ENCODE measurements around the gene NCK1.

NCK1 gene

GRCh38 chr3:136908297-136908696, 46.3 kb downstream of the NCK1 start:
- DNase-seq (ENCODE audit: low read depth): no peak

GRCh38 chr3:136909187-136909586, 47.2 kb downstream of the NCK1 start:
- no peak for DNase-seq (ENCODE audit: low read depth)

GRCh38 chr3:136910697-136911096, 48.7 kb downstream of the NCK1 start:
- no peak for DNase-seq (ENCODE audit: low read depth)

- DNase-seq (ENCODE audit: low read depth): no peak
These were observed 51.2 kb downstream of the NCK1 start for GRCh38 chr3:136913168-136913567.

GRCh38 chr3:136914739-136915138, 52.7 kb downstream of the NCK1 start:
- DNase-seq (ENCODE audit: low read depth): no peak

- no peak for DNase-seq (ENCODE audit: low read depth)
These were observed 54.2 kb downstream of the NCK1 start for GRCh38 chr3:136916223-136916622.

- DNase-seq (ENCODE audit: low read depth): no peak
These were observed 58.0 kb downstream of the NCK1 start for GRCh38 chr3:136919799-136920580.

GRCh38 chr3:136920904-136921611, 59.0 kb downstream of the NCK1 start:
- DNase-seq (ENCODE audit: low read depth): no peak

- no peak for DNase-seq (ENCODE audit: low read depth)
These were observed 63.6 kb downstream of the NCK1 start for GRCh38 chr3:136925425-136926190.

GRCh38 chr3:136928240-136928639, 66.2 kb downstream of the NCK1 start:
- no peak for DNase-seq (ENCODE audit: low read depth)

- no peak for DNase-seq (ENCODE audit: low read depth)
These were observed 68.1 kb downstream of the NCK1 start for GRCh38 chr3:136929977-136930670.

GRCh38 chr3:136931606-136932005, 69.6 kb downstream of the NCK1 start:
- DNase-seq (ENCODE audit: low read depth): no peak

- DNase-seq (ENCODE audit: low read depth): no peak
These were observed 70.5 kb downstream of the NCK1 start for GRCh38 chr3:136932523-136932922.

- DNase-seq (ENCODE audit: low read depth): no peak
These were observed 71.2 kb downstream of the NCK1 start for GRCh38 chr3:136932978-136933772.

GRCh38 chr3:136937175-136937574, 75.2 kb downstream of the NCK1 start:
- no peak for DNase-seq (ENCODE audit: low read depth)

GRCh38 chr3:136937851-136938250, 75.8 kb downstream of the NCK1 start:
- no peak for DNase-seq (ENCODE audit: low read depth)

GRCh38 chr3:136938334-136938733, 76.3 kb downstream of the NCK1 start:
- no peak for DNase-seq (ENCODE audit: low read depth)

GRCh38 chr3:136939489-136939888, 77.5 kb downstream of the NCK1 start:
- DNase-seq (ENCODE audit: low read depth): no peak

- DNase-seq (ENCODE audit: low read depth): no peak
These were observed 80.8 kb downstream of the NCK1 start for GRCh38 chr3:136942803-136943202.

GRCh38 chr3:136943436-136943835, 81.4 kb downstream of the NCK1 start:
- no peak for DNase-seq (ENCODE audit: low read depth)

GRCh38 chr3:136946978-136947377, 85.0 kb downstream of the NCK1 start:
- DNase-seq (ENCODE audit: low read depth): no peak
